ENCODE results near the gene ITGA1.

ITGA1 gene

GRCh38 chr5:52868417-52868816 lies 80.7 kb downstream of the ITGA1 start:
- Histone ChIP-seq H3K36me3 (ENCODE audit: control insufficient read depth in 2 of 2, insufficient read depth in 1 of 2, low read length in 2 of 2) (no peaks in the 10 kb centered on the region; a peak in 1 of 3 replicates), H3K4me3 (ENCODE audit: low read depth, low read length) (no peak overlapping the region), H3K27ac (ENCODE audit: extremely low read depth, low read depth, low read length) (no peak overlapping the region), H3K4me1 (ENCODE audit: control insufficient read depth, insufficient read depth, low read length) (peaks cover 7% of the 10 kb centered on the region; the same call in 1 of the 2 replicates), H3K9me3 (ENCODE audit: control insufficient read depth, insufficient read depth, low read depth, low read length) (no peaks in the 10 kb centered on the region)
- ChIA-PET CTCF (interaction anchor here (0.6 kb wide), 1 partner anchor 554 kb away, joined by 3 read pairs; no protein-coding TSS in a partner anchor), POLR2A (no interaction called here)
- TF ChIP-seq OVOL3 (tag by site-specific recombination; IDR thresholded peaks at IDR 0.05) (no peak), ZNF132 (tag by site-specific recombination; IDR thresholded peaks at IDR 0.05; ENCODE audit: borderline replicate concordance) (no peak)

- TF ChIP-seq ZNF76 (tag by site-specific recombination; IDR thresholded peaks at IDR 0.05; ENCODE audit: borderline replicate concordance, low read depth) (no peak), ZNF366 (tag by site-specific recombination; conservative IDR thresholded peaks at IDR 0.05) (no peak), ZNF837 (tag by site-specific recombination; IDR thresholded peaks at IDR 0.05) (no peak), ZNF26 (tag by site-specific recombination; IDR thresholded peaks at IDR 0.05) (no peak), RBAK (tag by site-specific recombination; IDR thresholded peaks at IDR 0.05) (no peak), ZNF558 (tag by site-specific recombination; IDR thresholded peaks at IDR 0.05) (no peak), ZNF324 (tag by site-specific recombination; IDR thresholded peaks at IDR 0.05) (no peak), ZNF341 (tag by site-specific recombination; IDR thresholded peaks at IDR 0.05; ENCODE audit: low read depth) (no peak), ZNF561 (tag by site-specific recombination; IDR thresholded peaks at IDR 0.05; ENCODE audit: borderline replicate concordance) (no peak), ZNF423 (tag by site-specific recombination; IDR thresholded peaks at IDR 0.05) (no peak), ZNF266 (tag by site-specific recombination; IDR thresholded peaks at IDR 0.05; ENCODE audit: low read depth) (no peak)
- Histone ChIP-seq H3K9me3 (ENCODE audit: control insufficient read depth, insufficient read depth, low read depth, low read length) (no peaks in the 10 kb centered on the region), H3K4me1 (ENCODE audit: control insufficient read depth, insufficient read depth, low read length) (peaks cover 2% of the 10 kb centered on the region; the same call in 1 of the 2 replicates), H3K4me3 (ENCODE audit: low read depth, low read length) (no peak overlapping the region), H3K36me3 (ENCODE audit: control insufficient read depth in 2 of 2, insufficient read depth in 1 of 2, low read length in 2 of 2) (no peaks in the 10 kb centered on the region; a peak in 1 of 3 replicates), H3K27ac (ENCODE audit: extremely low read depth, low read depth, low read length) (no peak overlapping the region)
- CTCF ChIA-PET: no interaction called here
- POLR2A ChIA-PET: no interaction called here
These were observed 81.7 kb downstream of the ITGA1 start for GRCh38 chr5:52869391-52869790.

DNA sequence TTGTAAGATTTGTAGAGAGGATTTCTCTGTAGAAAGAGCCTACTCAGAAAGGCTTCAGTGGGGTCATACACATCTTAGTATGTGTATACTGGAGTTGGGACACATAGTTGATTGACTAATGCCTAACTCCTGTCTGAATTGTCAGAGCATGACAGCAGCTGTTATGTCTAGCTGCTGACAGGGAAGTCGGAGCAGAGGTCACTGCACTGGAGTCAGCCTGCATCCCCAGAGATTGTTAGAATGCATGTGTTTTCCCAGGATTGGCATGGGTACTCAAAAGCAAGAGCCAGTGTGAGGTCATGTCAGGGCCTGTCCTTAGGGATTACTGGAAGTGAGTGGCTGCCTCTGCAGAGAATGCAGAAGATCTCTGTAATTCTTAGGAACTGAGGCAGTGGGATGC lies 82.7 kb downstream of the ITGA1 start:
- H3K9me3 ChIP-seq (ENCODE audit: control insufficient read depth, insufficient read depth, low read depth, low read length): no peaks in the 10 kb centered on the region
- ChIA-PET CTCF (no interaction called here), POLR2A (interaction anchor here (0.8 kb wide), 1 partner anchor 83 kb away, joined by 3 read pairs; the partner anchor contains the start of genes ITGA1 and PELO)
- H3K4me1 ChIP-seq (ENCODE audit: control insufficient read depth, insufficient read depth, low read length): no peaks in the 10 kb centered on the region
- no peaks in the 10 kb centered on the region; a peak in 1 of 3 replicates for H3K36me3 ChIP-seq (ENCODE audit: control insufficient read depth in 2 of 2, insufficient read depth in 1 of 2, low read length in 2 of 2)
- no peak overlapping the region for H3K4me3 ChIP-seq (ENCODE audit: low read depth, low read length)
- H3K27ac ChIP-seq (ENCODE audit: extremely low read depth, low read depth, low read length): no peak overlapping the region
- TF ChIP-seq ZNF133 (tag by site-specific recombination; IDR thresholded peaks at IDR 0.05) (no peak), GLI2 (tag by site-specific recombination; IDR thresholded peaks at IDR 0.05; ENCODE audit: borderline replicate concordance, low read depth) (no peak), TRIM28 (IDR thresholded peaks at IDR 0.05; ENCODE audit: borderline replicate concordance, low read length) (no peak), KLF1 (tag by site-specific recombination; IDR thresholded peaks at IDR 0.05) (no peak), ZNF366 (tag by site-specific recombination; conservative IDR thresholded peaks at IDR 0.05) (no peak), ZNF2 (tag by site-specific recombination; IDR thresholded peaks at IDR 0.05) (no peak), ZNF26 (tag by site-specific recombination; IDR thresholded peaks at IDR 0.05) (no peak), MYNN (tag by site-specific recombination; IDR thresholded peaks at IDR 0.05; ENCODE audit: borderline replicate concordance) (no peak), REST (tag by site-specific recombination; IDR thresholded peaks at IDR 0.05) (no peak), ZSCAN30 (tag by site-specific recombination; IDR thresholded peaks at IDR 0.05) (no peak), SETDB1 (IDR thresholded peaks at IDR 0.05; ENCODE audit: insufficient read length, low read length) (no peak), ZBTB26 (tag by site-specific recombination; optimal IDR thresholded peaks at IDR 0.05) (no peak), ZNF660 (tag by site-specific recombination; IDR thresholded peaks at IDR 0.05) (no peak), ZNF155 (tag by site-specific recombination; IDR thresholded peaks at IDR 0.05) (no peak)
